Measurements from ENCODE around the gene HECW1.

- TF ChIP-seq EGR1 (IDR thresholded peaks at IDR 0.05; ENCODE audit: low read depth in 2 of 2) (no peak), MAX (IDR thresholded peaks at IDR 0.05) (no peak), RXRA (IDR thresholded peaks at IDR 0.05) (no peak), CTCF (IDR thresholded peaks at IDR 0.05; ENCODE audit: low read depth, low read length, missing input control) (no peak), JUND (IDR thresholded peaks at IDR 0.05) (no peak), RAD21 (IDR thresholded peaks at IDR 0.05) (no peak), SP1 (IDR thresholded peaks at IDR 0.05) (no peak), TAF1 (conservative IDR thresholded peaks at IDR 0.05) (no peak), REST (IDR thresholded peaks at IDR 0.05) (no peak), ATF3 (IDR thresholded peaks at IDR 0.05) (no peak)
Measured at GRCh38 chr7:43283706-43284105, 171.3 kb downstream of the HECW1 start.
